Endothelial cell of umbilical vein (primary cell): Measurements from ENCODE around the gene KCNG2. TPM values are rescaled to one million over a fixed set of nuclear protein-coding genes. Genes with fewer than 3 reads are reported as not detected.

Source experiments
- BruUV-seq: library from RNA; stranded (reverse); fragments of 400-500 nt; replicated peaks from 2 replicates; lab custom pipeline; 2021; lab: Mats Ljungman, UMichigan
- CTCF ChIA-PET: fragments of 300-600, 350-600 bp; sonication (Branson Sonifier 250); formaldehyde crosslinking; loops from one replicate; lab custom pipeline; 2021; ENCODE audit warnings: antibody characterized with exemption, inconsistent platforms; lab: Charles Lee
- POLR2A ChIA-PET: fragments of 300-600, 350-600 bp; sonication (Branson Sonifier 250); formaldehyde crosslinking; loops from one replicate; lab custom pipeline; 2021; ENCODE audit warnings: antibody characterized with exemption, inconsistent platforms; lab: Charles Lee
- DNase-seq: peaks from one replicate; pipeline ENCODE4 v3.0.0-alpha.2; 2011; ENCODE audit warnings: low read depth, low spot score
- FAIRE-seq: peaks from 2 replicates; lab custom pipeline; 2011; peaks lifted over from hg19 to GRCh38; lab: Jason Lieb, UNC
- H2AFZ ChIP-seq: 2 replicates; pipeline ENCODE4 v1.6.0; 2012; ENCODE audit warnings: low read depth, low read length, control low read depth, inconsistent platforms
- H3K27ac ChIP-seq: 2 replicates; pipeline ENCODE4 v1.5.1; 2011; ENCODE audit warnings: low read depth, mild to moderate bottlenecking, control low read depth, low read length, moderate library complexity; ENCODE audit not compliant: insufficient read depth
- H3K27me3 ChIP-seq, 2 experiments: 2 replicates each; pipeline versions ENCODE4 v1.6.0 to v1.6.1; 2011; ENCODE audit warnings: low read length in 2 of 2, mixed read lengths in 1 of 2; ENCODE audit not compliant: control insufficient read depth in 2 of 2, insufficient read depth in 2 of 2
- H3K36me3 ChIP-seq, 2 experiments: 2 replicates in 1 of 2; 3 replicates in 1 of 2; pipeline ENCODE4 v1.5.1; 2011; ENCODE audit warnings: low read length in 2 of 2, mild to moderate bottlenecking in 1 of 2, moderate library complexity in 1 of 2; ENCODE audit not compliant: control insufficient read depth in 2 of 2, insufficient read depth in 2 of 2; ENCODE audit errors: extremely low read depth in 1 of 2
- H3K4me1 ChIP-seq: 3 replicates; pipeline ENCODE4 v1.5.1; 2011; ENCODE audit warnings: mild to moderate bottlenecking, low read length; ENCODE audit not compliant: control insufficient read depth, insufficient read depth; ENCODE audit errors: extremely low read depth
- H3K4me2 ChIP-seq: 2 replicates; pipeline ENCODE4 v1.6.1; 2011; ENCODE audit warnings: low read length, control low read depth, mixed read lengths; ENCODE audit not compliant: insufficient read depth
- H3K4me3 ChIP-seq, 3 experiments: fragments of 200-600 bp in 1 of 3; sonication (generic), shearing (Covaris generic) in 1 of 3; replicated peaks in 1 of 3; 2 replicates each; pipeline ENCODE4 v1.5.1; 2011 to 2016; ENCODE audit warnings: control low read depth in 3 of 3, low read length in 3 of 3, mild to moderate bottlenecking in 2 of 3, inconsistent platforms in 1 of 3, low read depth in 1 of 3, moderate library complexity in 1 of 3; ENCODE audit not compliant: insufficient read depth in 1 of 3
- H3K79me2 ChIP-seq: 2 replicates; pipeline ENCODE4 v1.6.0; 2012; ENCODE audit warnings: low read length, inconsistent platforms; ENCODE audit not compliant: control insufficient read depth, insufficient read depth
- H3K9ac ChIP-seq: replicated peaks from 2 replicates; pipeline ENCODE3; 2011; ENCODE audit warnings: low read length, control low read depth; ENCODE audit not compliant: insufficient read depth; ENCODE audit errors: extremely low read depth
- H3K9me1 ChIP-seq: replicated peaks from 3 replicates; pipeline ENCODE4 v1.6.0; 2011; ENCODE audit warnings: mild to moderate bottlenecking, low read length; ENCODE audit not compliant: control insufficient read depth, insufficient read depth; ENCODE audit errors: extremely low read depth
- H3K9me3 ChIP-seq: replicated peaks from 2 replicates; pipeline ENCODE4 v1.5.1; 2012; ENCODE audit warnings: low read length, inconsistent platforms; ENCODE audit not compliant: control insufficient read depth, insufficient read depth
- H4K20me1 ChIP-seq: replicated peaks from 2 replicates; pipeline ENCODE3; 2011; ENCODE audit warnings: mild to moderate bottlenecking, low read length; ENCODE audit not compliant: control insufficient read depth, insufficient read depth; ENCODE audit errors: extremely low read depth
- EZH2 ChIP-seq: IDR thresholded peaks from 2 replicates; pipeline ENCODE4 v1.6.1; 2012; ENCODE audit warnings: borderline replicate concordance, low read depth, mild to moderate bottlenecking, moderate library complexity, low read length, inconsistent platforms; ENCODE audit not compliant: severe bottlenecking
- FOS ChIP-seq: IDR thresholded peaks from 2 replicates; pipeline ENCODE4 v1.6.1; 2011; ENCODE audit warnings: mild to moderate bottlenecking, low read length, moderate library complexity, borderline replicate concordance; ENCODE audit not compliant: insufficient read depth
- MYC ChIP-seq: IDR thresholded peaks from one replicate; pipeline ENCODE4 v1.6.1; 2011; ENCODE audit warnings: mild to moderate bottlenecking, low read depth, low read length
- POLR2AphosphoS5 ChIP-seq: IDR thresholded peaks from 2 replicates; pipeline ENCODE4 v1.6.1; 2012; ENCODE audit warnings: low read depth, mild to moderate bottlenecking, control low read depth, low read length, moderate library complexity; ENCODE audit not compliant: insufficient read depth
- dilution Hi-C: fragments of 300-500 bp; cut with MboI; formaldehyde crosslinking; loops from one replicate; pipeline ENCODE4 v1.15.0; 2019; ENCODE audit warnings: low sequenced_read_pairs; ENCODE audit not compliant: extremely low pct_ligation_motif_present
- intact Hi-C: fragments of 100-400 bp; cut with micrococcal nuclease; formaldehyde crosslinking; loops from one replicate; pipeline ENCODE4 v1.10.0; 2022
- polyA plus RNA-seq, 4 experiments: library from polyadenylated mRNA; depleted of rRNA in 3 of 4; stranded (reverse) in 3 of 4; unstranded in 1 of 4; fragments of >200 nt; gene quantifications; 2 replicates each; pipeline versions ENCODE4 v1.2.1 to v1.2.3, GENCODE V29; 2011 to 2012; ENCODE audit warnings: missing spikeins in 1 of 4
- total RNA-seq: library from RNA; stranded (reverse); gene quantifications from 2 replicates; pipeline ENCODE4 v1.2.3, GENCODE V29; 2021
- TF ChIP-seq, protein P1 (sequence below): IDR thresholded peaks from 2 replicates; pipeline ENCODE4 v1.6.1; 2011; ENCODE audit not compliant: insufficient read depth, insufficient read length
- TF ChIP-seq, protein P2 (sequence below), 2 donors: IDR thresholded peaks; 1 replicate in 1 of 2; 2 replicates in 1 of 2; pipeline ENCODE4 v1.5.1; 2011; ENCODE audit warnings: low read length in 2 of 2, mild to moderate bottlenecking in 2 of 2, moderate library complexity in 2 of 2, control low read depth in 1 of 2, inconsistent platforms in 1 of 2, low read depth in 1 of 2; ENCODE audit not compliant: insufficient read depth in 1 of 2; ENCODE audit errors: extremely low read depth in 1 of 2

Gene KCNG2
- total and polyA plus RNA-seq, 2 donors (not counting 3 experiments of a cell fraction or from before 2014, with no cell fraction given) = not detected

DNA sequence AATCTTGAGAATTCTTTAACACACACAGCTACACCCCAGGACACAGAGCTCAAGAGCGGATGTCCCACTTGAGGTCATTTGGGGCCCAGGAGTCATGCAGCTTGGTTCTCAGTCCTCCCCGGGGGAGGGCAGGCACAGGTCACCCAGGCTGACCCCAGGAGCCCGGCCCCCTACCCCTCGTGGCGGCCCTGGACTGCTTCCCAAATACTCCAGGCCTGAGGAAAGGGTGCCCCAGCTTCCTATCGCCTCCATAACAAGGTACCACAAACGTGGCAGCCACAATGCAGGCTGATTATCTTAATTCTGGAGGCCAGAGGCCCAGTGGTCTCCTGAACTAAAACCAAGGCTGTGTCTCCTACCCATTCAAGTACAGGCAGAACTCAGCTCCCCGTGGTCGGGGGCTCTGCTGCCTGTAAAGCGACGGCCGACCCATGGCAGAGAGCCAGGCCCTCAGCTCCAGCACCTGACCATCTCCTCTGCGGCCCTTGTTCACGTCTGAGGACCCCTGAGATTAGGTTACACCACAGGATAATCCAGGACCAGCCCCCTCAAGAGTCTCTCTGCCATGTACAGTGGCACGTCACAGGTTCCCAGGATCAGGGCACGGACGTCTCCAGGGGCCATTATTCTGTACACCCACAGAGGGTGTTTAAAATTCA lies 143.2 kb downstream of the KCNG2 start:
- POLR2A ChIA-PET = no interaction called here

More for the DNA sequence above, 143.2 kb downstream of the KCNG2 start:
- FAIRE-seq = no peak
- Histone ChIP-seq H3K9ac (no peak overlapping the region), H3K36me3 (peaks cover 4 to 20% of the 10 kb centered on the region in 2 experiments), H3K27ac (no peak overlapping the region), H4K20me1 (no peaks in the 10 kb centered on the region), H3K27me3 (no peaks in the 10 kb centered on the region), H3K79me2 (peaks cover 31% of the 10 kb centered on the region), H3K4me2 (no peak overlapping the region), H3K9me1 (no peaks in the 10 kb centered on the region), H3K9me3 (no peaks in the 10 kb centered on the region), H3K4me3 (no peak overlapping the region), H3K4me1 (no peaks in the 10 kb centered on the region), H2AFZ (no peak overlapping the region)
- no TSS peak for BruUV-seq
- TF ChIP-seq, protein P1, sequence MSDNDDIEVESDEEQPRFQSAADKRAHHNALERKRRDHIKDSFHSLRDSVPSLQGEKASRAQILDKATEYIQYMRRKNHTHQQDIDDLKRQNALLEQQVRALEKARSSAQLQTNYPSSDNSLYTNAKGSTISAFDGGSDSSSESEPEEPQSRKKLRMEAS = no peak
- no peak for TF ChIP-seq EZH2
- TF ChIP-seq POLR2AphosphoS5 = no peak
- TF ChIP-seq, protein P2, sequence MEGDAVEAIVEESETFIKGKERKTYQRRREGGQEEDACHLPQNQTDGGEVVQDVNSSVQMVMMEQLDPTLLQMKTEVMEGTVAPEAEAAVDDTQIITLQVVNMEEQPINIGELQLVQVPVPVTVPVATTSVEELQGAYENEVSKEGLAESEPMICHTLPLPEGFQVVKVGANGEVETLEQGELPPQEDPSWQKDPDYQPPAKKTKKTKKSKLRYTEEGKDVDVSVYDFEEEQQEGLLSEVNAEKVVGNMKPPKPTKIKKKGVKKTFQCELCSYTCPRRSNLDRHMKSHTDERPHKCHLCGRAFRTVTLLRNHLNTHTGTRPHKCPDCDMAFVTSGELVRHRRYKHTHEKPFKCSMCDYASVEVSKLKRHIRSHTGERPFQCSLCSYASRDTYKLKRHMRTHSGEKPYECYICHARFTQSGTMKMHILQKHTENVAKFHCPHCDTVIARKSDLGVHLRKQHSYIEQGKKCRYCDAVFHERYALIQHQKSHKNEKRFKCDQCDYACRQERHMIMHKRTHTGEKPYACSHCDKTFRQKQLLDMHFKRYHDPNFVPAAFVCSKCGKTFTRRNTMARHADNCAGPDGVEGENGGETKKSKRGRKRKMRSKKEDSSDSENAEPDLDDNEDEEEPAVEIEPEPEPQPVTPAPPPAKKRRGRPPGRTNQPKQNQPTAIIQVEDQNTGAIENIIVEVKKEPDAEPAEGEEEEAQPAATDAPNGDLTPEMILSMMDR (IDR thresholded peaks at IDR 0.05; ENCODE audit: extremely low read depth in 1 of 2, insufficient read depth in 1 of 2, low read depth in 1 of 2, low read length in 2 of 2) = no peak
- no peak for TF ChIP-seq FOS
- TF ChIP-seq MYC = no peak
- CTCF ChIA-PET = no interaction called here
- intact Hi-C loops (no loop called here), dilution Hi-C loops (no loop called here)
- DNase-seq = no peak
